Thyroid gland (tissue), 4 donors: ENCODE results near the gene ACE.

Experiments used
- CTCF ChIP-seq, 6 experiments: fragments of 200-600 bp in 3 of 6; fragments of 450-650 bp in 3 of 6; sonication (generic) in 3 of 6; IDR thresholded peaks; one replicate each; pipeline ENCODE4 v1.5.1; 2016 to 2019; ENCODE audit warnings: antibody characterized with exemption in 6 of 6, mild to moderate bottlenecking in 2 of 6, inconsistent platforms in 1 of 6, moderate library complexity in 1 of 6
- POLR2A ChIP-seq, 2 donors: fragments of 450-650 bp; IDR thresholded peaks; one replicate each; pipeline ENCODE4 v1.6.1; 2017; ENCODE audit warnings: antibody characterized with exemption in 2 of 2, mild to moderate bottlenecking in 2 of 2, moderate library complexity in 1 of 2

GRCh38 chr17:63438092-63439051 is 38.5 kb upstream of the ACE start:
- TF ChIP-seq CTCF (IDR thresholded peaks at IDR 0.05), result no peak
- no peak for TF ChIP-seq POLR2A (IDR thresholded peaks at IDR 0.05)
